SK-N-SH (cell line): ENCODE data around the gene SUPT4H1.

Source experiments
- EP300 ChIP-seq, 2 experiments: IDR thresholded peaks; 2 replicates each; pipeline versions ENCODE4 v1.4.0 to v1.6.1; 2012; ENCODE audit warnings: borderline replicate concordance in 1 of 2, low read depth in 1 of 2, low read length in 1 of 2
- NRF1 ChIP-seq: IDR thresholded peaks from 2 replicates; pipeline ENCODE4 v1.6.1; 2012; ENCODE audit warnings: low read depth, mild to moderate bottlenecking, low read length
- RAD21 ChIP-seq: IDR thresholded peaks from 2 replicates; pipeline ENCODE4 v1.6.1; 2012; ENCODE audit warnings: mild to moderate bottlenecking, low read length

DNA sequence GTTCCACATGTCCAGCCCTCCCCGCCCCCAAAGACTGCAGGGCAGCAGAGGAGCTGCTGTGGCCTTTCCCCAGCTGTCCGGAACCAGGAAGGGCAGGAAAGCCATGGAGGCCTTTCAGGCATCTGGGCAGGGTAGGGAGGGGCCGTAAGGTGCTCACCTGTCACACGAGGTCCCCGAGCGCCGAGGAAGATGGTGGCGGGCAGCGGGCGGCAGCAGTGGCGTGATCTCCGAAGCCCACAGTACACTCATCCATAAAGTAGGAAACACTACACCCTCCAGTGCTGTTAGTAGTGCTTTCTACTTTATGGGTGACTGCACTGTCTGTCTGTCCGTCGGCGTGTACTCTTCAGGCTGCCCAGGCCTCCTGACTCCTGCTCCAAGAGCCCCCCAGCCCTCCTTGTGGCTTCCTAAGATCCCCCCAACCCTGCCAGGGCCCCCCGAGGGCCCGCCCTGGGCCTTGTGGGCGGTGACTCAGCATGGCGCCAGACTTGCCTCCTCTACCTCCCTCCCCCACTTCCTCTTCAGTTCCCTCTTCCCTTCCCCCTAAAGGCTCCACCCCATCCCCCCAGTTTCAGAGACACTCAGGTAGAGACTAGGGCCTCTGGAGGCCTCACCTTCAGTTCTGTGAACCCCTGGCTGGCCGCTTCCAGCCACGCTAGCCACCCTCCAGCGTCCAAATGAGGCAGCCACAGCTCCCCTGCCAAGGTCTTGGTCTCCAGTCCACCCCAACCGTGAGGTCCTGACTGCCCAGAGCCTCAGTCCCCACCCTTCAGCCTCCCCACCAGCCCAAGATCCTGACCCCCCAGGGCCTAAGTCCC is 20.8 kb downstream of the SUPT4H1 start:
- TF ChIP-seq NRF1 = no peak
- no peak for TF ChIP-seq RAD21
- TF ChIP-seq EP300 (IDR thresholded peaks at IDR 0.05; ENCODE audit: borderline replicate concordance in 1 of 2, low read depth in 1 of 2, low read length in 1 of 2) = no peak
